Activated T-cell treated with anti-CD3 and anti-CD28 coated beads, Interleukin-2, amount 50 U/mL, for 48 hours (primary cell): Measurements from ENCODE around the gene RTP2.

ENCODE experiments used
- DNase-seq, 2 experiments: peaks; one replicate each; pipeline ENCODE4 v3.0.0-alpha.2; 2020

RTP2 gene, protein sequence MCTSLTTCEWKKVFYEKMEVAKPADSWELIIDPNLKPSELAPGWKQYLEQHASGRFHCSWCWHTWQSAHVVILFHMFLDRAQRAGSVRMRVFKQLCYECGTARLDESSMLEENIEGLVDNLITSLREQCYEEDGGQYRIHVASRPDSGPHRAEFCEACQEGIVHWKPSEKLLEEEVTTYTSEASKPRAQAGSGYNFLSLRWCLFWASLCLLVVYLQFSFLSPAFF

GRCh38 chr3:187702507-187703033 is at the start of gene RTP2:
TSS of gene RTP2 (minus strand) at chr3:187702557. CDS start at chr3:187702128, 429 bp downstream.
- DNase-seq, result no peak

DNA sequence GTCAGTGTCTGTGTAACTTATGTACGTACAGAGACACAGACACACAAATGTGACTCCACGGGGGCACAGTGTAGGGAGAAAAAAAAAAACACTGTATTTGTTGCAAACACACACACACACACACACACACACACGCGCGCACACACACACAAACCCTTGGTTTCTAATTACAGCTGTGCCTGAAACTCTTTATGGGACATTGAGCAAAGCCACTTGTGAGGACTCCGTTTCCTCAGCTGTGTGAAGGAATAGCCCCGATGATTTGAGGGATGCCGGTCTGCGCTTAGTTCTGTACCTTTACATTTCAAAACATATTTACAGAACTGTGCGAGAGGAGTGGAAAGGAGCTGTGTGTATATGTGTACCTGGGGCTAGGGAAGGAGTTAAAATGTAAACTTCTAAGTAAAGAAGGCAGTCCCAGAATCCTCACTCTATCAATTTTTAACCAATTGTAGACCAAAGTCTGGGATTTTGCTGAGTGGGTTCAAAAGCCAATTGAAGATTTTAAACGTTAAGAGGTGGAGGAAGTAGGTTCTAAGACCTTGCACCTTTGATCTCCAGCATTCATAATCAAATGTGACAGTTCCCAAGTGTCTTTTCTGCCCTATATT is 48.3 kb upstream of the RTP2 start:
- DNase-seq, result no peak

DNA sequence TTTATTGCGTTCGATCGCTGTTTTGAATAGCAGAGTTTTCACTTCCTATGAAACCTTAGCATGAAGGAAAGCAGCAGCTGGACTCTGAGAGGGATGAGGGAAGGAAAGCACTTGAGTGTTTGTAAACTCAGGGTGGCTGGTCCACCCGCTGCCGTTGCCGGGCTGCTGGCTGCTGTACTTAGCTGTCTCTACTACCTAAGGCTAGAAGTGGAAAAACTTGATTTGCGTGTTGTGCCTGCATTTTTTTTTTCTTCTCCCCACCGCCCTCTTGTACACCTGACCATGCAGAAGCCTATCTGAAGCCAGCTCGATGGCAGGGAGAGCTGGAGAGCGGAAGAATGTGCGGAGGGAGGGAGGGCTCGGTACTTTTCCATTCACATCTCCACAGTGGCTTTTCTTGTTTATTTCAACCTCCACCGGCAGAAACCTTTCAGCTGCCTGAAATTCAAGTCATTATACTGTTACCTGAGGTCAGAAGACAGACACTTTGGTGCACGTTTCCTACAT is 47.7 kb upstream of the RTP2 start:
- DNase-seq, result no peak

- peak; percentile 97 to 99 for DNase-seq
Measured at GRCh38 chr3:187748050-187748481, 45.7 kb upstream of the RTP2 start.

GRCh38 chr3:187747506-187747905 is 45.1 kb upstream of the RTP2 start:
- no peak for DNase-seq

GRCh38 chr3:187746442-187747281 is 44.3 kb upstream of the RTP2 start:
- DNase-seq, result peak; percentile 37 to 50

- DNase-seq, result no peak
Measured at GRCh38 chr3:187746059-187746441, 43.7 kb upstream of the RTP2 start.

GRCh38 chr3:187745201-187746058 is 43.1 kb upstream of the RTP2 start, which contains the start of gene BCL6:
TSS of gene BCL6 (minus strand) at chr3:187745468. CDS start at chr3:187733693, 11,775 bp downstream.
- peak; percentile 90 to 92 for DNase-seq

DNA sequence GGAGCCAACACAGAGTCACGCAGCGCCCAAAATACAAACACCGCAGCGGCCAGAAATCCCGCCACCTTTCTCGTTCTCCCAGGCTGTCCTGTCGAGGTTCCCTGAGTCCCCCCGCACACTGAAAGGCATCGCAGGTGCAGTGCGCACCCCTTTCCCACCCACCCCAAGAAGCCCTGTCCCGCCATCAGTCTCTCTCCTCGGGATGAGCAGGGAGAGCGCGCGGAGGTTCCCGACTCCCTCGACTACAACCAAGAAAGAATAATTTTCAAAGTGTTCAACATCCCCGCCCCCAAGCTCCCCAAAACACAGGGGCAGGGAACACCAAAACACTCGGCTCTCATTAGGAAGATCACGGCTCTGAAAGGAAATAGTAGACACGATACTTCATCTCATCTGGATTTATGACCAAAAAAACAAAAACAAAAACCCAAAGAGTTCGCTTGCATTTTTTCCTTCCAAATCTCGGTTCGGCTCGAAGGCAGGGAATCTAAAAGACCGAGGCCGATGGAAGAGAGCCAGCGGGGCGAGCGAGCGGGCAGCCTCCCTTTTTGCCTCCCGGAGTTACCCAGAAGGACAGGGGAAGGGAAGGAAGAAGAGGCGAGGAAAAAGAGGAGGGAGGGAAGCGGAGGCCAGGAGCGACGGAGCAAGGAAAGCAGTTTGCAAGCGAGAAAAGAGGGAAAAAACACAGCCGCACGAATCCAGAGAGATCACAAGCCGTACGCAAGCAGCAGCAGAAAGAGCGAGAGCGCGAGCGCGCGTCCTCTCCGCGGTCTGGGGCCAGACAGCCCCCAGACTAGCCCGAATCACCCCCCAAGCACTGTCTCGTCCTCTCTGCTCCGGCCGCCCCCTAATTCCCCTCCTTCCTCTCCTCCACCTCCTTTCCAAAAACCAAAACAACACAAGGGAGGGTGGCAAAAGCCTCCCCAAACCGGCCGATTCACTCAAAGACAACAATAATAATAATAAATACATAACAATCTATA is 42.1 kb upstream of the RTP2 start:
- DNase-seq, result peak; percentile 64 to 67

DNA sequence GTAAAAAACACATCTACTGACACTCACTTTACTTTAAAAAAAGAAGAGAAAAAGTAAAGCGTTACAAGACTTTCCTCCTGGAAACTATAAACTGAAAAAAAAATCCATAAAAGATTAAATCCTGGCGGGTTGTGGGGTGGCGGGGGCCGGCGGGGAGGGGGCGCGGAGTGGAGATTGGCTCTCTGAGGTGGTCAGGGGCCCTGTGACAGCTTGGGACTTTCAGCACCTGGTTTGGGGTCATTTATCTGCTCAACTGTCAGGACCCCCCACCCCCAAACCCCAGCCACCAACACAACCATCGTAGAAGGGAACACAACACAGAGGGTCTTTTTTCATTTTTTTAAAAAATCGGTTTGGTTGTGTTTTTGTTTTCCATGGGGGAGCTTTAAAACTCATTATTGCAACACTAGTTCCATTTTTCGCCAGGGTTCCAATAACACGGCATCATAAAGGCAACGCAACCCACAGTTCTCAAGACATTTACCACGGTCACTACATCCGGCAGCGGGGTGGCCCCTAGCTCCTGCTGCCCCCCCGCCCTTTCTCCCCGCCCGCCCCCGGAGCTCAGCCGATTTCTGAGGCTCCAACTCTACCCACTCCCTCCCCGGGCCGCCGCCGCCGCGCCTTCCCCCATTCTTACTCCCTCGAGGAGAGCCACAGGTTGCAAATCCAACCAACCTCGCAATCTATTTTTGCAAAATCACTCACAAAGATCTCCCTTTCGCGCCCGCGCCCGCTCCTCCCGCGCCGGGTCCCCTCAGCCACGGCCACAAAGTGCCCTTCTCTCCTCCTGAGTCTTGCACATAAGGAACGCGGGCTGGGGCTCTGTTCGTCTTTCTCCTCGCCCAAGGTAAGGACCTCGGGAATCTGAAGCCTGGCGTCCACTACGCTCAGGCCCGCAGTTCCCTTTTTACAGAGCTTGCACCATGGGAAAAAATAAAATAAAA is 41.1 kb upstream of the RTP2 start:
- peak; percentile 78 to 80 for DNase-seq

- peak; percentile 49 to 54 for DNase-seq
Measured at GRCh38 chr3:187742351-187743171, 40.2 kb upstream of the RTP2 start.

- peak; percentile 85 for DNase-seq
Measured at GRCh38 chr3:187741403-187742350, 39.3 kb upstream of the RTP2 start.

- DNase-seq, result peak; percentile 83 to 87
Measured at GRCh38 chr3:187740421-187741399, 38.4 kb upstream of the RTP2 start.

- peak; percentile 91 to 92 for DNase-seq
Measured at GRCh38 chr3:187739561-187740332, 37.4 kb upstream of the RTP2 start.

- peak; percentile 70 to 71 for DNase-seq
Measured at GRCh38 chr3:187739094-187739560, 36.8 kb upstream of the RTP2 start.
